Measurements from ENCODE around the gene LIMCH1. TPM values are rescaled to one million over a fixed set of nuclear protein-coding genes. Genes with fewer than 3 reads are reported as not detected.

LIMCH1 gene
- total RNA-seq, 1 experiment from 2014 or later: 3.3 TPM

DNA sequence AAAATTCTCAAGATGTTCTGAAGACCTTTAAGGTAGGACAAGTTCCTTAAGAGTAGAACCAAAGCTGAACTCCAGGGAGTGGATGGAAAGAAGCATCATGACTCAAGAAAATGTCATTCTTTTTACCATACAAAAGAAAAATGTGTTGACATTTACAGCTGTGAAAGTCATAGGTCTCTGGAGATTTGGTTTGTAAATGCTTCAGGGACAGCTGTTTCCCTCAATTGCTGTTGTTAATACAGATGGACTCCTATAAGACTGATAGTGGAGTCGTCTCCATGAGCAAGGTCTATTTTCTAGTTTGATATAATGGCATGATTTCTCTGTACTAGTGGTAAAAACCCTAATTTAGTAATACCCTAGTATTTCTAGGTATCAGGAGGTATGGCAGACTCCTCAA, 108.9 kb downstream of the LIMCH1 start:
- Histone ChIP-seq H3K27ac (ENCODE audit: insufficient read length, low read depth, low read length) (no peak overlapping the region), H3K9me3 (ENCODE audit: control insufficient read depth, low read depth, low read length) (no peaks in the 10 kb centered on the region), H2BK20ac (ENCODE audit: low read depth, low read length, poor library complexity, severe bottlenecking) (no peak overlapping the region), H4K20me1 (ENCODE audit: control insufficient read depth, insufficient read depth, insufficient read length) (no peaks in the 10 kb centered on the region), H3K14ac (ENCODE audit: insufficient read depth, low read length) (no peak overlapping the region), H4K91ac (ENCODE audit: insufficient read length, low read depth, low read length) (no peak overlapping the region), H3K4ac (ENCODE audit: low read depth, low read length) (no peak overlapping the region), H3K56ac (ENCODE audit: insufficient read length, low read depth, low read length) (no peak overlapping the region), H2AK5ac (ENCODE audit: insufficient read length, low read length) (no peak overlapping the region), H2BK15ac (ENCODE audit: low read depth, low read length) (no peak overlapping the region), H4K5ac (ENCODE audit: insufficient read length, low read depth, low read length) (no peak overlapping the region), H4K8ac (replicated peaks; ENCODE audit: insufficient read length, low read depth, low read length) (no peak overlapping the region), H3K23ac (ENCODE audit: insufficient read length, low read depth, low read length) (no peak overlapping the region), H3K4me2 (ENCODE audit: insufficient read depth, insufficient read length, low read length) (no peak overlapping the region), H3T11ph (ENCODE audit: low read length) (no peak overlapping the region), H3K9ac (ENCODE audit: extremely low read depth, insufficient read length, low read length) (no peak overlapping the region), H2BK120ac (ENCODE audit: low read depth, low read length, poor library complexity, severe bottlenecking) (no peak overlapping the region), H3K23me2 (ENCODE audit: insufficient read length, low read depth, low read length, poor library complexity, severe bottlenecking) (no peaks in the 10 kb centered on the region), H3K4me1 (ENCODE audit: insufficient read depth, low read length) (peaks cover 4% of the 10 kb centered on the region; the same call in 1 of the 2 replicates), H3K79me1 (ENCODE audit: insufficient read depth, low read depth, low read length, poor library complexity, severe bottlenecking) (no peaks in the 10 kb centered on the region), H2BK5ac (ENCODE audit: insufficient read length, low read length) (no peak overlapping the region), H3K79me2 (ENCODE audit: insufficient read depth, low read length) (no peaks in the 10 kb centered on the region), H2BK12ac (ENCODE audit: insufficient read length, low read depth, low read length) (no peak overlapping the region), H2AFZ (ENCODE audit: low read length) (no peak overlapping the region), H3K18ac (ENCODE audit: insufficient read length, low read depth, low read length) (no peak overlapping the region), H3K27me3 (ENCODE audit: insufficient read depth, low read length) (peaks cover 5% of the 10 kb centered on the region; the same call in 1 of the 2 replicates)
- H3K36me3 Mint-ChIP-seq (ENCODE audit: insufficient read depth in 1 of 3, low read depth in 3 of 3): peaks cover 0 to 8% (median 0%) of the 10 kb centered on the region in 3 experiments; a peak in 1 of 7 replicates
- H3K9me3 Mint-ChIP-seq: no peaks in the 10 kb centered on the region
- peaks cover 26% of the 10 kb centered on the region for H3K27me3 Mint-ChIP-seq (ENCODE audit: low read depth)
- peaks cover 18 to 19% of the 10 kb centered on the region in 2 experiments for H3K4me1 Mint-ChIP-seq
- no peak for DNase-seq
- no CpG with 5 or more reads among the region's 1 CpG for WGBS (ENCODE audit: extremely low coverage, insufficient read length, low lambda C conversion rate)
- no peak overlapping the region for H3K4me3 Mint-ChIP-seq
- H3K27ac Mint-ChIP-seq: no peak overlapping the region
- TF ChIP-seq, protein P1, sequence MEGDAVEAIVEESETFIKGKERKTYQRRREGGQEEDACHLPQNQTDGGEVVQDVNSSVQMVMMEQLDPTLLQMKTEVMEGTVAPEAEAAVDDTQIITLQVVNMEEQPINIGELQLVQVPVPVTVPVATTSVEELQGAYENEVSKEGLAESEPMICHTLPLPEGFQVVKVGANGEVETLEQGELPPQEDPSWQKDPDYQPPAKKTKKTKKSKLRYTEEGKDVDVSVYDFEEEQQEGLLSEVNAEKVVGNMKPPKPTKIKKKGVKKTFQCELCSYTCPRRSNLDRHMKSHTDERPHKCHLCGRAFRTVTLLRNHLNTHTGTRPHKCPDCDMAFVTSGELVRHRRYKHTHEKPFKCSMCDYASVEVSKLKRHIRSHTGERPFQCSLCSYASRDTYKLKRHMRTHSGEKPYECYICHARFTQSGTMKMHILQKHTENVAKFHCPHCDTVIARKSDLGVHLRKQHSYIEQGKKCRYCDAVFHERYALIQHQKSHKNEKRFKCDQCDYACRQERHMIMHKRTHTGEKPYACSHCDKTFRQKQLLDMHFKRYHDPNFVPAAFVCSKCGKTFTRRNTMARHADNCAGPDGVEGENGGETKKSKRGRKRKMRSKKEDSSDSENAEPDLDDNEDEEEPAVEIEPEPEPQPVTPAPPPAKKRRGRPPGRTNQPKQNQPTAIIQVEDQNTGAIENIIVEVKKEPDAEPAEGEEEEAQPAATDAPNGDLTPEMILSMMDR (conservative IDR thresholded peaks at IDR 0.05): no peak
